ENCODE data around the gene LSG1. TPM values are rescaled to one million over a fixed set of nuclear protein-coding genes. Genes with fewer than 3 reads are reported as not detected.

The LSG1 gene
- total and polyA plus RNA-seq, 2 of the 13 experiments (the other 11 are each of a cell fraction or from before 2014, with no cell fraction given) = 21.4 to 32.1 TPM

DNA sequence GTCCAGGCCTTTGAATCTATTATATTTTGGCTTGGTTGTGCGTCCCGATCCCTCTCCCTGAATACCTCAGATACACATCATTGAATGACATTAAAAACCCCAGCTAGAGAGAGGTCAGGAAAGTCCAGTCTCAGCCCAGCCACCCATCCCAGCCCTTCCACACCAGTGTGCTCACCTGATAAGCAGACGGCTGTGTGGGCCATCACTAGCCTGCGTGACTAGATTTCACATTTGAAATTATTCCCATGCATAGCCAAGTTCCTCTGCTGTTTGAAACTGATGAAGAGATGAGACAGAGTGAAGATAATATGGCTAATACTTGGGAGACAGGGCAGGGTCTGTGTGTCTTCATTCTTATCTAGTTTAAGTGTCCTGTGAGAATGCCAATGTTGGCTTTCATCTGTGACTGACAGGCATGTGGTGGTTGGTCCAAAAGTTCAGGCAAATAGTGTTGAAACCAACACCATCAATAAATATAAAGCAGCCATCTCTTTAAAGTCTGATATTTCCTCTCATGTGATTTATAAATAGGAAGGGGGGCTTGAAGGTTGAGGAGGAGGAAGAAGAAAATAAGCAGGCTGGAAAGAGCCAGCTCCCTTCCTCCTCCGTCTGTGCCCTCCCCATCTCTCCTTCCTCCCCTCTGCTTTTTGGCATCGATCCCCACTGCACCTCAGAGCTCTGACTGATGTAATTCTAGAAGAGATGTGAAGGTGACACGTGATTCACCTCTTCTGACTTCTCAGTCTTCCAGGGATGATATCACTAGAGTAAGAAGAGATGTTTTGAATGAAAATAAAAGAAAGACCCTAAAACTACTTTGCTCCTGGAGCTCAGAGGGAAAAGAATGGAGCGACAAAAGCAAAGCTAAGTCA lies 18.7 kb upstream of the LSG1 start (continued):
- TF ChIP-seq, protein P1, sequence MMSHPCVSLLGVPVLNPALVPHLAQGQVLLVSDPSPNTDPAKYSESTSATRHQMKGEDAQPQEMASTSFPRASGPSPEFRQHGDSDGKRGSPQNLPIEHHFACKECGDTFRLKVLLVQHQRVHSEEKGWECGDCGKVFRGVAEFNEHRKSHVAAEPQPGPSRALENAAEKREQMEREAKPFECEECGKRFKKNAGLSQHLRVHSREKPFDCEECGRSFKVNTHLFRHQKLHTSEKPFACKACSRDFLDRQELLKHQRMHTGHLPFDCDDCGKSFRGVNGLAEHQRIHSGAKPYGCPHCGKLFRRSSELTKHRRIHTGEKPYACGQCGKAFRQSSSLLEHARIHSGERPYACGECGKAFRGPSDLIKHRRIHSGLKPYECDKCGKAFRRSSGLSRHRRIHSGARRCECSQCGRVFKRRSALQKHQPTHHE (CRISPR knock-in tag; IDR thresholded peaks at IDR 0.05; ENCODE audit: borderline replicate concordance) = no peak
- TF ChIP-seq ZNF282 (IDR thresholded peaks at IDR 0.05; ENCODE audit: partially characterized antibody) = no peak
- no peak for TF ChIP-seq ZNF44 (CRISPR knock-in tag; IDR thresholded peaks at IDR 0.05)
- TF ChIP-seq ZSCAN25 (CRISPR knock-in tag; IDR thresholded peaks at IDR 0.05) = no peak
- no peak for TF ChIP-seq ZNF614 (CRISPR knock-in tag; IDR thresholded peaks at IDR 0.05; ENCODE audit: borderline replicate concordance)
- no peak for TF ChIP-seq DPF2 (CRISPR knock-in tag; IDR thresholded peaks at IDR 0.05; ENCODE audit: borderline replicate concordance, low read depth)

DNA sequence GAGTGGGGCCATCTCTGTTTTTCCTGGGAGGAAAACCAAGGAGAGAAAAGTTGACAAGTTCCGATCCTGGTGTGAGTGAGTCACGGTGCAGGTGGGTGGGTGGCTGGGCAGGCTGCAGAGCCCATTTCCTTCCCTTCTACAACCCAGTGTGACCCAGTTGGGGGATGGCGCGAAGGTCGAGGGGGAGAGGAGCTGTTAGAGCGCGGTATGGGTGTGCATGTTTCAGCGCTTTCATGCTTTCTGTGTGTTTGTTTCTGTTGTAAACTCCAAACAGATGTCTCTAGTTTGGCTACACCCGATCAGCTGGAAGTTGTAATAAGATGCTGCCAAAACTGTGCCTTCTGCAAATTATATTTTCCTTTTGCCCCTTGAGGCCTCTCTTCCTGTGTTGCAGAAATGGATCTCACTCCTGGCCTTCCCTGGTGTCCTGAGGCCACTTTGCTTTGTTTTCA lies 17.5 kb upstream of the LSG1 start:
- intact Hi-C loops (cut with micrococcal nuclease; ENCODE audit: unreplicated experiment) = loop anchor here (5.0 to 10.0 kb wide), 3 partner anchors 33 to 835 kb away; no protein-coding TSS in a partner anchor
- Histone ChIP-seq H3K36me3 (replicated peaks in 1 of 2; ENCODE audit: control insufficient read depth in 1 of 2, insufficient read depth in 2 of 2, low read length in 2 of 2) (no peaks in the 10 kb centered on the region), H4K20me1 (ENCODE audit: insufficient read depth, low read length) (no peaks in the 10 kb centered on the region), H3K4me1 (ENCODE audit: insufficient read depth, low read length) (peaks cover 60% of the 10 kb centered on the region), H3K27ac (ENCODE audit: extremely low read length, insufficient read depth, low read length) (no peak overlapping the region), H3K9ac (ENCODE audit: insufficient read depth, low read depth, low read length) (no peak overlapping the region), H3K79me2 (ENCODE audit: insufficient read depth, low read length) (no peaks in the 10 kb centered on the region), H3K9me3 (ENCODE audit: low read length) (no peaks in the 10 kb centered on the region), H3K4me2 (ENCODE audit: low read depth, low read length) (no peak overlapping the region), H2AFZ (ENCODE audit: low read length) (no peak overlapping the region), H3K4me3 (replicated peaks in 1 of 3; ENCODE audit: insufficient read depth in 1 of 3, low read depth in 2 of 3, low read length in 3 of 3) (no peak overlapping the region), H3K27me3 (ENCODE audit: control insufficient read depth in 1 of 2, insufficient read depth in 2 of 2, low read length in 2 of 2) (peaks cover 0 to 10% of the 10 kb centered on the region in 2 experiments; a peak in 1 of 5 replicates)
- POLR2A ChIA-PET = no interaction called here
- DNase-seq (ENCODE audit: low spot score) = no peak
- in situ Hi-C loops (cut with HindIII; ENCODE audit: extremely low pct_ligation_motif_present, low pct_unique_long_range_greater_than_20kb) = loop anchor here (5.0 to 10.0 kb wide), 3 partner anchors 55 to 418 kb away; no protein-coding TSS in a partner anchor
- BruUV-seq (replicated peaks) = no TSS peak
- TF ChIP-seq ZNF292 (CRISPR knock-in tag; IDR thresholded peaks at IDR 0.05; ENCODE audit: borderline replicate concordance, low read depth) = no peak
- TF ChIP-seq, protein P2, sequence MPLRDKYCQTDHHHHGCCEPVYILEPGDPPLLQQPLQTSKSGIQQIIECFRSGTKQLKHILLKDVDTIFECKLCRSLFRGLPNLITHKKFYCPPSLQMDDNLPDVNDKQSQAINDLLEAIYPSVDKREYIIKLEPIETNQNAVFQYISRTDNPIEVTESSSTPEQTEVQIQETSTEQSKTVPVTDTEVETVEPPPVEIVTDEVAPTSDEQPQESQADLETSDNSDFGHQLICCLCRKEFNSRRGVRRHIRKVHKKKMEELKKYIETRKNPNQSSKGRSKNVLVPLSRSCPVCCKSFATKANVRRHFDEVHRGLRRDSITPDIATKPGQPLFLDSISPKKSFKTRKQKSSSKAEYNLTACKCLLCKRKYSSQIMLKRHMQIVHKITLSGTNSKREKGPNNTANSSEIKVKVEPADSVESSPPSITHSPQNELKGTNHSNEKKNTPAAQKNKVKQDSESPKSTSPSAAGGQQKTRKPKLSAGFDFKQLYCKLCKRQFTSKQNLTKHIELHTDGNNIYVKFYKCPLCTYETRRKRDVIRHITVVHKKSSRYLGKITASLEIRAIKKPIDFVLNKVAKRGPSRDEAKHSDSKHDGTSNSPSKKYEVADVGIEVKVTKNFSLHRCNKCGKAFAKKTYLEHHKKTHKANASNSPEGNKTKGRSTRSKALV (CRISPR knock-in tag; IDR thresholded peaks at IDR 0.05) = no peak
- TF ChIP-seq, protein P3, sequence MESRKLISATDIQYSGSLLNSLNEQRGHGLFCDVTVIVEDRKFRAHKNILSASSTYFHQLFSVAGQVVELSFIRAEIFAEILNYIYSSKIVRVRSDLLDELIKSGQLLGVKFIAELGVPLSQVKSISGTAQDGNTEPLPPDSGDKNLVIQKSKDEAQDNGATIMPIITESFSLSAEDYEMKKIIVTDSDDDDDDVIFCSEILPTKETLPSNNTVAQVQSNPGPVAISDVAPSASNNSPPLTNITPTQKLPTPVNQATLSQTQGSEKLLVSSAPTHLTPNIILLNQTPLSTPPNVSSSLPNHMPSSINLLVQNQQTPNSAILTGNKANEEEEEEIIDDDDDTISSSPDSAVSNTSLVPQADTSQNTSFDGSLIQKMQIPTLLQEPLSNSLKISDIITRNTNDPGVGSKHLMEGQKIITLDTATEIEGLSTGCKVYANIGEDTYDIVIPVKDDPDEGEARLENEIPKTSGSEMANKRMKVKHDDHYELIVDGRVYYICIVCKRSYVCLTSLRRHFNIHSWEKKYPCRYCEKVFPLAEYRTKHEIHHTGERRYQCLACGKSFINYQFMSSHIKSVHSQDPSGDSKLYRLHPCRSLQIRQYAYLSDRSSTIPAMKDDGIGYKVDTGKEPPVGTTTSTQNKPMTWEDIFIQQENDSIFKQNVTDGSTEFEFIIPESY (CRISPR knock-in tag; IDR thresholded peaks at IDR 0.05) = peak; percentile 88
- FAIRE-seq = no peak
- ATAC-seq = no peak
- WGBS (ENCODE audit: low lambda C conversion rate) = 69% methylated on average over 9 of the region's 9 CpGs
- CTCF ChIA-PET (ENCODE audit: low intra/inter-chr PET ratio, low total read pairs) = no interaction called here

All from HepG2 (cell line).